BE2C (cell line): ENCODE results near the gene TCN2.

Experiments used
- DNase-seq: peaks from one replicate; pipeline ENCODE4 v3.0.0-alpha.2; 2020
- H3K27me3 ChIP-seq: fragments of 250-450 bp; sonication (Bioruptor Pico); 2 replicates; pipeline ENCODE4 v1.5.1; 2020; ENCODE audit warnings: mild to moderate bottlenecking
- H3K36me3 ChIP-seq: fragments of 250-450 bp; sonication (Bioruptor Pico); 2 replicates; pipeline ENCODE4 v1.5.1; 2020; ENCODE audit warnings: mild to moderate bottlenecking
- H3K4me1 ChIP-seq: fragments of 250-450 bp; sonication (Bioruptor Pico); 2 replicates; pipeline ENCODE4 v1.5.1; 2020
- H3K4me3 ChIP-seq: 2 replicates; pipeline ENCODE4 v1.5.1; 2011; ENCODE audit warnings: low read depth, low read length
- H3K9me3 ChIP-seq: fragments of 250-450 bp; sonication (Bioruptor Pico); 2 replicates; pipeline ENCODE4 v1.5.1; 2020
- CTCF ChIP-seq: IDR thresholded peaks from 2 replicates; pipeline ENCODE4 v1.5.1; 2012; ENCODE audit warnings: mild to moderate bottlenecking, low read depth, low read length

The TCN2 gene

DNA sequence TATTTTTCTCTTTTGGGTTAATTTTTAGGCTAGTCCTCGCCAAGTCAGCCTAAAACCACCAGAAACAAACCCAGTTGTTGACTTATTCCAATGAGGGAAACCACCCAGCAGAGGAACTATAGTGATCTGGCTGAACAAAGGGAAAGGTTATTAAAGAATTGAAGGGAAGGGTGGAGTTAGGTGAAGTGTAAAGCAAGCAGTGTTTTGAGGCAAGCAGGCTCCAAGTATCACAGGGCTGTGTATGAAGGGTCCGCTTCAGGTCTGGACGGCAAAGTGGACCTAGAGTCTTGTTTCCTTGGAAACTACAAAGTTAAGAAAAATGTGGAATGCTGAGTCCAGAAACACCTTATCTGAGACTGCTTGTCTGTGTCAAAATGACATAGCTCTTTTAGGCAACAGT, 3.2 kb upstream of the TCN2 start:
- no peaks in the 10 kb centered on the region for H3K36me3 ChIP-seq
- no peaks in the 10 kb centered on the region for H3K9me3 ChIP-seq
- TF ChIP-seq CTCF: no peak
- H3K4me3 ChIP-seq: no peak overlapping the region
- peaks cover 6% of the 10 kb centered on the region; the same call in 1 of the 2 replicates for H3K4me1 ChIP-seq
- H3K27me3 ChIP-seq: no peaks in the 10 kb centered on the region
- no peak for DNase-seq

GRCh38 chr22:30604723-30605122, 2.3 kb upstream of the TCN2 start:
- TF ChIP-seq CTCF: no peak
- no peak for DNase-seq
- Histone ChIP-seq H3K4me1 (peaks cover 8% of the 10 kb centered on the region; the same call in 1 of the 2 replicates), H3K4me3 (no peak overlapping the region), H3K36me3 (no peaks in the 10 kb centered on the region), H3K9me3 (no peaks in the 10 kb centered on the region), H3K27me3 (no peaks in the 10 kb centered on the region)

- Histone ChIP-seq H3K27me3 (no peaks in the 10 kb centered on the region), H3K36me3 (no peaks in the 10 kb centered on the region), H3K4me3 (peak overlapping the region; percentile 81), H3K4me1 (peaks cover 8% of the 10 kb centered on the region; the same call in 1 of the 2 replicates), H3K9me3 (no peaks in the 10 kb centered on the region)
- DNase-seq: peak; percentile 63
- peak; percentile 84 for TF ChIP-seq CTCF
Observed at GRCh38 chr22:30605449-30606110, 1.4 kb upstream of the TCN2 start.

DNA sequence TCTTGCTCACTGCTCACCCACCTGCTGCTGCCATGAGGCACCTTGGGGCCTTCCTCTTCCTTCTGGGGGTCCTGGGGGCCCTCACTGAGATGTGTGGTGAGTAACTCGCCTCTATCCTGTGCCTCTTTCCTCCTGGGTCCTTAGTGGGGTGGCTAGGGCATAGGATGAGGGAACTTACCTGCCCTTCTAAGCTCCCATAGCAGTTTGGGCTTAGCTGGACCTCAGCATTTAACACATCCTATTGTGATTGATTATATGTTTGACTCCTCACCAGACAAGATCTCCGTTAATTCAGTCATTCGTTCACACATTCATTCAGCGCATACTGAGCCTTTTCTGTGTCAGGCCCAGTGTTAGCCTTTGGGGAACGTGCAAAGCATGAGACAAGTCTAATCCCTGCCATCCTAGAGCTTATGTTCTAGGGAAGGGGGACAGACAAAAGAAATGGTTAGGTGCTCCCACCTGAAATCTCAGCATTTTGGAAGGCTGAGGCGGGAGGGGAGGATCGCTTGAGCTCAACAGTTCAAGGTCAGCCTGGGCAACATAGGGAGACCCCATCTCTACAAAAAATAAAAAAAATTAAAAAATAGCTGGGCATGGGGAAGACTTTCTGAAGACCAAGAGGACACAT, 441 bp downstream of the TCN2 start:
- Histone ChIP-seq H3K9me3 (no peaks in the 10 kb centered on the region), H3K27me3 (no peaks in the 10 kb centered on the region), H3K4me1 (peaks cover 8% of the 10 kb centered on the region; the same call in 1 of the 2 replicates), H3K4me3 (peak overlapping the region; percentile 81), H3K36me3 (no peaks in the 10 kb centered on the region)
- no peak for TF ChIP-seq CTCF
- no peak for DNase-seq

GRCh38 chr22:30607939-30608338, 965 bp downstream of the TCN2 start:
- Histone ChIP-seq H3K4me3 (no peak overlapping the region), H3K4me1 (peaks cover 8% of the 10 kb centered on the region; the same call in 1 of the 2 replicates), H3K9me3 (no peaks in the 10 kb centered on the region), H3K36me3 (no peaks in the 10 kb centered on the region), H3K27me3 (no peaks in the 10 kb centered on the region)
- no peak for TF ChIP-seq CTCF
- DNase-seq: no peak
